Stimulated activated CD8-positive, alpha-beta memory T cell treated with anti-CD3 and anti-CD28 coated beads, Interleukin-15, amount 100 ng/mL, for 48 hours (primary cell): Measurements from ENCODE around the gene SKA3.
A peak's percentile ranks its signal among the peaks of the same experiment; 100 is the strongest.
"Not testable (repeated sequence)": the region's sequence is repeated elsewhere in the genome, so short reads cannot be mapped to it uniquely, and the experiment has no call there.

Experiments
- DNase-seq, 2 donors: peaks; one replicate each; pipeline ENCODE4 v3.0.0-alpha.2; 2020; ENCODE audit warnings: low read depth in 2 of 2

The SKA3 gene

DNA sequence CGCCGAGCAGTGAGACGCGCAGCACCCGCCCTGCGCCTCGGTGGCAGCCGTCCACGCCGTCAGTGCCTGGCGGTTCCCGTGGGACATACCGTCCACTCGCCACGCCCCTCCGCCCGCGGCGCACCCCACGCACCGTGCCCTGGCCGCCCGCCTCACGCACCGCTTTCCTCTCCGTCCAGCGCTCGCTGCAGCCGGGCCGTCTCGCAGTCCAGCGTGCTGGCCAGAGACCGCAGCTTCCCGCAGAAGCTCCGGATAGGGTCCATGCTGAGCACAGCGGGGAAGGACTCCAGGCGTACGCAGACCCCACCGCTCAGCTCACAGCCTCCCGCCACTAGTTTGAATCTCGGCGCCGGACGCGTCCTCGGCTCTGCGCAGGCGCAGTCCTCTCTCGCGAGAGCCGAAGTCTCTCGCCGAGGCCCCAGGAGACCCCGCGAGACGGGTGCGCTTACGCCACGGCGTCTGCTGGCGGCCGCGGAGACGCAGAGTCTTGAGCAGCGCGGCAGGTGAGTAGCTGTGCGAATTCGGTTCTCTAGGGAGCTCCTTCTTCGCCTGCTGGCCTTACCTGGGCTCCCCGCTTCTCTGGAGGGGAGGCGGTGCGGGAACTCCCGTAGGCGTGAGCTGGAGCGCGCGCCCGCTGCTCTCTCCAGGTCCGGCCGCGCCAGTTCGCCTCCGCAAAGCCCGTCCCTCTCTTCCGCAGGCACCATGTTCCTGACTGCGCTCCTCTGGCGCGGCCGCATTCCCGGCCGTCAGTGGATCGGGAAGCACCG, at the start of gene SKA3, which contains the start of gene MRPL57:
Gene SKA3, minus strand, starts transcription at position 338 of the 767 bp plus-strand sequence. Its CDS starts 75 bp downstream, at position 263.
Gene MRPL57, plus strand, starts transcription at position 444 of the 767 bp plus-strand sequence. Its CDS starts 259 bp downstream, at position 703.
- DNase-seq, result peak; percentile 91

- DNase-seq, result no peak
These were observed 48.7 kb upstream of the SKA3 start for GRCh38 chr13:21225082-21225481.

GRCh38 chr13:21221268-21221667, 44.9 kb upstream of the SKA3 start:
- DNase-seq, result no peak

DNA sequence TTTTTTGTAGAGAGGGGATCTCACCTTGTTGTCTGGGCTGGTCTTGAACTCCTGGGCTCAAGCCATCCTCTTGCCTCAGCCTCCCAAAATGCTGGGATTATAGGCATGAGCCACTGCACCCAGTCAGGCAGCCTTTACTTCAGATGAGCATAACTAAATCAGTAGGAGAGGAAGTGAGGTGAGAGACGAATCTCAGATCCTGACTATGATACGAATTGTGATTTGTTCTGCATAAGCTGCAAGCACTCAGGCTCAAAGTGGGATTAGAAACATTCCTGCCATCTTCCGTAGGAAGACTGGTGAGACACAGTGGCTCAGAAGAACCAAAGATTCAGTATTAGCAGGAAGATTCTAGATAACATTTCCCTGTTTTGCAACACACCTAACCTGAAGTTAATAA, 43.4 kb upstream of the SKA3 start:
- DNase-seq, result not testable (repeated sequence)

DNA sequence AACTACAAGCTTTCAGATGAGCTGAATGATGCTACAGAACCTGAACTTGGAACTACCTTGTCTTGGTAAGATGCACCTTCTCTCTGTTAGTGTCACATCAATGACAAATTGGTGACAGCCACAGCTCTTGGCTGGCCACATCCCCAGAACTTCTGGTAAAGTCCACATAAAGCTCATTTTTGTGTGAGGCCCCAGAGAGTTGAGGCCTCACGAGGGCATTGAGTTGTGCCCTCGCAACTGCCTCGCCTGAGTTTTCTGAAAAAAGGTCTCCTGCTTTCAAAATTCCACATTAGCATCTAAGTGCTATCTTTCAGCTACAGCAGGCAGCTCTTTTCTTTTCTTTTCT, 42.7 kb upstream of the SKA3 start:
- DNase-seq, result no peak

DNA sequence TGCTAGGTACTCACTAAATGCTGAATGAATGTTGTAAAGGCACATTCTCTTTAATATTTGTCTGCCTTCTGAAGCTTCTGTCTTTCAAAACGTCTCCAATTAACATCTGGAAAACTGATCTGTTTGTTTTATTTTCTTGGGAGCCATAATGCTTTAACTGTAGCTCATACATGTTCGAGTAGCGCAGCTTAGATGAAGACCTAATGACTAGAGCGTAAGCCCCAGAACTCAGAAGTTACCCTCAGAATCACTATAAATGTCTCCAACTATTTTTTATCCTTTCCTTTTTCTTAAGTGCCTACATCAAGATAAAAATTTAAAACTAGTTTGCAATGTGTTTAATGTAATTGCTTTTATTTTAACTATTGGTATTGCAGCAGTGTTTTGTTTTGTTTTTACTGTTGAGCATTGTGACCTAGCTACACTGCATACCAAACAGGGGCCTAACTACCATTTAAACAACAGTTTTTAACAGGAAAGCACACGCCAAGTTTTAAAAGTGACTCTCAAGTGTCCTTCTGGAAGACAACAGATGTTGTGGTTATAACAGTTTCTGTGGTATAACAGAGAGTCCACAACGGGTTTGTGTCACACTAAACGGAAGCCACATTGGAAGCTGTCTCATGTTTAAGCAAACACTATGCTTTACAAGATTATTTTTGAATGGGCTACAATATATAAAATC, 42.1 kb upstream of the SKA3 start:
- no peak for DNase-seq

DNA sequence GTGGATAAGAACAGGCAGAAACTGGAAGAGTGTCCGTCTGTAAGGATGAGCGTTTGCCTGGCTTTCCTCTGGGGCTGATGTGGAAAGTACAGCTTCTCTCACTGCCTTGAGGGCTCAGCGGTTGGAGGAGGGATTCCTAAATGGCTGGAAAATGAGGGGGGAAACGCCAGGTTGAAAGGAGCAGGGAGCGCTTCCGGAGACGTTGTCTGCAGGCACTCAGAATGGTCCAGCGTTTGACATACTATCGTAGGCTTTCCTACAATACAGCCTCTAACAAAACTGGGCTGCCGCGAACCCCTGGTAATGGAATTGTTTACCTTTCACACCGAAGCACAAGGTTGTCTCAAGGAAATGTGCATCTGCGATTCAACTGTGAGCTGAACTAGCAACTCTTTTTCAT, 40.0 kb upstream of the SKA3 start:
- DNase-seq, result no peak

GRCh38 chr13:21215419-21215818, 39.1 kb upstream of the SKA3 start:
- not testable (repeated sequence) for DNase-seq

GRCh38 chr13:21212138-21212775, 35.9 kb upstream of the SKA3 start:
- DNase-seq, result no peak

GRCh38 chr13:21208652-21209154, 32.4 kb upstream of the SKA3 start:
- DNase-seq, result no peak

- DNase-seq, result no peak
These were observed 26.6 kb upstream of the SKA3 start for GRCh38 chr13:21202767-21203531.

DNA sequence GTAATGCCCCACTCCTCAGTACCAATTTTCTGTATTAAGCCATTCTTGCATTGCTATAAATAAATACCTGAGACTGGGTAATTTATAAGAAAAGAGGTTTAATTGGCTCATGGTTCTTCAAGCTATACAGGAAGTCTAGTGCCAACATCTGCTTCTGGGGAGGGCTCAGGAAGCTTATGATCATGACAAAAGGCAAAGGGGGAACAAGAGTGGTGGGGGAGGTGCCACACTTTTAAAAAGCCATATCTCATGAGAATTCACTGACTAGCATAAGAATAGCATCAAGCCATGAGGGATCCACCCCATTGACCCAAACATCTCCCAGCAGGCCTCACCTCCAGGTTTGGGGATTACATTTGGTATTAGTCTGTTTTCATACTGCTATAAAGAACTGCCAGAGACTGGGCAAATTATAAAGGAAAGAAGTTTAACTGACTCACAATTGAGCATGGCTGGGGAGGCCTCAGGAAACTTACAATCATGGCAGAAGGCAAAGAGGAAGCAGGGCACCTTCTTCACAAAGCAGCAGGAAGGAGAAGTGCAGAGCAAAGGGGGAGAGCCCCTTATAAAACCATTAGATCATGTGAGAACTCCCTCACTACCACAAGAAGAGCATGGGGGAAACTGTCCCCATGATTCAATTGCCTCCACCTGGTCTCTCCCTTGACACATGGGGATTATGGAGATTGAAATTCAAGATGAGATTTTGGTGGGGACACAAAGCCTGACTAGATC, 25.3 kb upstream of the SKA3 start:
- not testable (repeated sequence) for DNase-seq

DNA sequence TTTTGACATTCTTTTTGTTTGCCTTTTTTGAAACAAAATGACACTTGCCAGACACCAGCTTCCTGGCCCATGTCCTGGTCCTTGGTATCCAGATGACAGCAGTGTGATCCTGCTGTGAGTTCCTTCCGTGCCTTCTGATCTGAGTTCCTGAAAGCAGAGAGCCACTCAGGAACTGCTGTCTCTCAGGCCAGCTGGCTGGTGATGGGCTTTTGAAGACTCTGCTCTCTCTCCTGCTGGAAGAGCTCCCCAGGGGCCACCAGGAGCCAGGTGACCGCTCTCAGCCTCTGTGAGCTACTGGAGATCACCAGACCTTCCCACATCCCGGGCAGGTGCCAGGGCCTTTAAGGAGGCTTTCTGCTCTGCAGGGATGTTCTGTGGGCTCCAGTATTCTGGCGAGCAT, 22.0 kb upstream of the SKA3 start:
- not testable (repeated sequence) for DNase-seq

GRCh38 chr13:21197606-21198225, 21.4 kb upstream of the SKA3 start:
- not testable (repeated sequence) for DNase-seq

DNA sequence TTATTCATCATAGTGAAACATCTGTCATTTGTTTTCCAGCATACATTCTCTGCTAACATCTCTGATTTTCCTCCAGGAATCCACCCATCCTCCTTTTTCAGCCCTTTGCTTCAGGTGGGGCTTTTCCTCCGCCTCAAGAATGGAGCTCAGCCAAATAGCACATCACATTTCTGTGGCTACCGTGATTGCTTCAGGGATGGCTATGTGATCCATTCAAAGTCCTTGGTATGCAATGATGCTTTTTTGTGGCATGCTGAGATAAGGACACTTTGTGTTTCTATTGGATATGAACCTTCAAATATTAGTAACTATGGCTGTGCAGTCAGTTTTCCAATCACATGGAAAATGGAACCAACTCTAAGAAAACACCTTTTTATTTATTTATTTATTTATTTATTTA, 18.4 kb upstream of the SKA3 start:
- not testable (repeated sequence) for DNase-seq

DNA sequence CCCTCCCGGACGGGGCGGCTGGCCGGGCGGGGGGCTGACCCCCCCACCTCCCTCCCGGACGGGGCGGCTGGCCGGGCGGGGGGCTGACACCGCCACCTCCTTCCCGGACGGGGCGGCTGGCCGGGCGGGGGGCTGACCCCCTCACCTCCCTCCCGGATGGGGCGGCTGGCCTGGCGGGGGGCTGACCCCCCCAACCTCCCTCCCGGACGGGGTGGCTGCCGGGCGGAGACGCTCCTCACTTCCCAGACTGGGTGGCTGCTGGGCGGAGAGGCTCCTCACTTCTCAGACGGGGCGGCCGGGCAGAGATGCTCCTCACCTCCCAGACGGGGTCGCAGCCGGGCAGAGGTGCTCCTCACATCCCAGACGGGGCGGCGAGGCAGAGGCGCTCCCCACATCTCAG, 10.1 kb upstream of the SKA3 start:
- not testable (repeated sequence) for DNase-seq

DNA sequence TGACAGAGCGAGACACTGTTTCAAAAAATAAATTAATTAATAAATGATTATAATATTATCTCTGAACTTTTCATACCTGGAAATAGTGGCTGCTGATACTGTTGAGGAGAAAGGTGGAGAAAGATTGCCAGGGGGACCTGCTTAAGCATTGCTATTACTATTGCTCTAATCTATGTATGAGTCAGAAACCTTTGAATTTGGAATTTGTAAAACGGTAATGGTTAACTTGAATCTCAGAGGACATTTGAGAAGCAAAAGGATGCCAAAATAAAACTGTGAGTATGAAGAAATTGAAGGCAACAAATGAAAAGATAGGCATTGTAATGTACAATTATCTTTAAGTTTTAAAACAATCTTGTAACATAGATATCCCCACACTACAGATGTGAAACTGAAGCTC, 5.3 kb upstream of the SKA3 start:
- no peak for DNase-seq

GRCh38 chr13:21176982-21177284, 581 bp upstream of the SKA3 start:
- peak in 1 of 2 donors; percentile 11 for DNase-seq

- DNase-seq, result no peak
These were observed 617 bp downstream of the SKA3 start for GRCh38 chr13:21175656-21176214.

- not testable (repeated sequence) for DNase-seq
These were observed 2.6 kb downstream of the SKA3 start for GRCh38 chr13:21173767-21174166.
